MCF 10A (cell line): Measurements from ENCODE around the gene ZNF638. TPM values are rescaled to one million over a fixed set of nuclear protein-coding genes. Genes with fewer than 3 reads are reported as not detected.

ENCODE experiments used
- BruUV-seq: library from RNA; stranded (reverse); fragments of 400-500 nt; replicated peaks from 2 replicates; lab custom pipeline; 2021; lab: Mats Ljungman, UMichigan
- CTCF ChIA-PET: fragments of 300-600 bp; sonication (Branson Sonifier 250); formaldehyde crosslinking; extraction: SDS; loops from one replicate; lab custom pipeline; 2021; ENCODE audit warnings: antibody characterized with exemption, inconsistent platforms; lab: Yijun Ruan, JAX
- POLR2A ChIA-PET: fragments of 300-600, 350-650 bp; sonication (Branson Sonifier 250); formaldehyde crosslinking; extraction: SDS; loops from one replicate; lab custom pipeline; 2020; ENCODE audit warnings: antibody characterized with exemption, inconsistent platforms; lab: Yijun Ruan, JAX
- DNase-seq: peaks from one replicate; pipeline ENCODE4 v3.0.0-alpha.2; 2018; ENCODE audit not compliant: unreplicated experiment
- H3K27ac Mint-ChIP-seq: one replicate; pipeline ENCODE4 v1.8.0; 2022; ENCODE audit warnings: mild to moderate bottlenecking, low read depth, mixed read lengths; ENCODE audit not compliant: unreplicated experiment
- H3K27me3 Mint-ChIP-seq: one replicate; pipeline ENCODE4 v1.8.0; 2022; ENCODE audit warnings: mixed read lengths; ENCODE audit not compliant: insufficient read depth, unreplicated experiment
- H3K36me3 Mint-ChIP-seq: one replicate; pipeline ENCODE4 v1.8.0; 2022; ENCODE audit warnings: mild to moderate bottlenecking, moderate library complexity, mixed read lengths; ENCODE audit not compliant: insufficient read depth, unreplicated experiment
- H3K4me1 Mint-ChIP-seq: one replicate; pipeline ENCODE4 v1.8.0; 2022; ENCODE audit warnings: mixed read lengths; ENCODE audit not compliant: insufficient read depth, unreplicated experiment
- H3K4me3 Mint-ChIP-seq: one replicate; pipeline ENCODE4 v1.8.0; 2022; ENCODE audit warnings: mild to moderate bottlenecking, moderate library complexity, mixed read lengths; ENCODE audit not compliant: unreplicated experiment
- H3K9me3 Mint-ChIP-seq: one replicate; pipeline ENCODE4 v1.8.0; 2022; ENCODE audit warnings: mixed read lengths; ENCODE audit not compliant: unreplicated experiment
- CTCF ChIP-seq: fragments of 200-600 bp; IDR thresholded peaks from one replicate; pipeline ENCODE4 v1.8.0; 2022; ENCODE audit warnings: antibody characterized with exemption, mild to moderate bottlenecking; ENCODE audit not compliant: unreplicated experiment
- intact Hi-C: fragments of 100-400 bp; cut with micrococcal nuclease; formaldehyde crosslinking; loops from 2 replicates; pipeline ENCODE4 v1.14.1; 2022
- total RNA-seq: library from RNA; stranded (reverse); gene quantifications from 2 replicates; pipeline ENCODE4 v1.2.3, GENCODE V29; 2022

Gene ZNF638
- total RNA-seq, 1 experiment from 2014 or later = 142 TPM

GRCh38 chr2:71464389-71464788 is 132.8 kb downstream of the ZNF638 start:
- H3K4me1 Mint-ChIP-seq = no peaks in the 10 kb centered on the region
- ChIA-PET CTCF (interaction anchor here (0.6 kb wide), 1 partner anchor 23 kb away, joined by 3 read pairs; no protein-coding TSS in a partner anchor), POLR2A (no interaction called here)
- BruUV-seq = no TSS peak
- no peak for DNase-seq
- no peaks in the 10 kb centered on the region for H3K36me3 Mint-ChIP-seq
- no peak overlapping the region for H3K4me3 Mint-ChIP-seq
- intact Hi-C loops = no loop called here
- TF ChIP-seq CTCF = no peak
- H3K9me3 Mint-ChIP-seq = no peaks in the 10 kb centered on the region
- H3K27ac Mint-ChIP-seq = no peak overlapping the region
- no peaks in the 10 kb centered on the region for H3K27me3 Mint-ChIP-seq

GRCh38 chr2:71465356-71465755 is 133.8 kb downstream of the ZNF638 start:
- no peaks in the 10 kb centered on the region for H3K4me1 Mint-ChIP-seq

GRCh38 chr2:71465961-71466300 is 134.3 kb downstream of the ZNF638 start:
- CTCF ChIA-PET = no interaction called here
- Mint-ChIP-seq H3K27ac (no peak overlapping the region), H3K36me3 (no peaks in the 10 kb centered on the region), H3K4me3 (no peak overlapping the region), H3K27me3 (no peaks in the 10 kb centered on the region), H3K9me3 (no peaks in the 10 kb centered on the region), H3K4me1 (no peaks in the 10 kb centered on the region)
- intact Hi-C loops = no loop called here
- no peak for TF ChIP-seq CTCF
- BruUV-seq = no TSS peak
- POLR2A ChIA-PET = no interaction called here
- DNase-seq = no peak

More at GRCh38 chr2:71465356-71465755, 133.8 kb downstream of the ZNF638 start:
- Mint-ChIP-seq H3K4me3 (no peak overlapping the region), H3K27me3 (no peaks in the 10 kb centered on the region), H3K36me3 (no peaks in the 10 kb centered on the region), H3K27ac (no peak overlapping the region), H3K9me3 (no peaks in the 10 kb centered on the region)
- TF ChIP-seq CTCF = no peak
- BruUV-seq = no TSS peak
- ChIA-PET POLR2A (no interaction called here), CTCF (no interaction called here)
- no peak for DNase-seq
- intact Hi-C loops = no loop called here

GRCh38 chr2:71466301-71467179 is 135.0 kb downstream of the ZNF638 start:
- BruUV-seq = no TSS peak
- no peaks in the 10 kb centered on the region for H3K36me3 Mint-ChIP-seq
- POLR2A ChIA-PET = no interaction called here
- no peaks in the 10 kb centered on the region for H3K9me3 Mint-ChIP-seq
- no peaks in the 10 kb centered on the region for H3K27me3 Mint-ChIP-seq
- peak overlapping the region; percentile 71 for H3K4me3 Mint-ChIP-seq
- CTCF ChIA-PET = interaction anchor here (0.7 kb wide), 1 partner anchor 39 kb away, joined by 3 read pairs; no protein-coding TSS in a partner anchor
- intact Hi-C loops = no loop called here
- peak; percentile 14 for DNase-seq
- no peak overlapping the region for H3K27ac Mint-ChIP-seq
- no peak for TF ChIP-seq CTCF
- no peaks in the 10 kb centered on the region for H3K4me1 Mint-ChIP-seq
